Trophoblast cell (in vitro differentiated cells and primary cell): ENCODE results near the gene C16orf74.

Experiments
- DNase-seq, 2 donors: peaks; one replicate each; pipeline ENCODE4 v3.0.0-alpha.2; 2016
- H2AFZ ChIP-seq: 2 replicates; pipeline ENCODE4 v1.6.1; 2013; ENCODE audit warnings: low read length, moderate library complexity, mild to moderate bottlenecking; ENCODE audit not compliant: insufficient read depth, poor library complexity
- H2AK5ac ChIP-seq: 2 replicates; pipeline ENCODE4 v1.6.1; 2013; ENCODE audit warnings: mild to moderate bottlenecking, low read length
- H2BK120ac ChIP-seq: 2 replicates; pipeline ENCODE4 v1.6.1; 2013; ENCODE audit warnings: low read length, mild to moderate bottlenecking, moderate library complexity; ENCODE audit not compliant: insufficient read depth, poor library complexity
- H2BK12ac ChIP-seq: 2 replicates; pipeline ENCODE4 v1.6.1; 2013; ENCODE audit warnings: mild to moderate bottlenecking, low read length, moderate library complexity
- H2BK5ac ChIP-seq: 2 replicates; pipeline ENCODE4 v1.6.1; 2013; ENCODE audit warnings: low read length, low read depth, moderate library complexity, mild to moderate bottlenecking; ENCODE audit not compliant: poor library complexity
- H3K14ac ChIP-seq: 2 replicates; pipeline ENCODE4 v1.6.1; 2013; ENCODE audit warnings: mild to moderate bottlenecking, low read length
- H3K18ac ChIP-seq: 2 replicates; pipeline ENCODE4 v1.6.1; 2013; ENCODE audit warnings: mild to moderate bottlenecking, low read length
- H3K23ac ChIP-seq: 2 replicates; pipeline ENCODE4 v1.6.1; 2013; ENCODE audit warnings: low read length
- H3K27ac ChIP-seq: 2 replicates; pipeline ENCODE4 v1.5.1; 2013; ENCODE audit warnings: low read depth, mild to moderate bottlenecking, inconsistent platforms, low read length, moderate library complexity
- H3K27me3 ChIP-seq: 2 replicates; pipeline ENCODE4 v1.6.1; 2013; ENCODE audit warnings: inconsistent platforms, mild to moderate bottlenecking, low read length, moderate library complexity; ENCODE audit not compliant: insufficient read depth
- H3K36me3 ChIP-seq, 2 experiments: 1 replicate in 1 of 2; 2 replicates in 1 of 2; pipeline ENCODE4 v1.6.1; 2013; ENCODE audit warnings: low read length in 2 of 2, mild to moderate bottlenecking in 2 of 2, moderate library complexity in 1 of 2; ENCODE audit not compliant: insufficient read depth in 2 of 2, control insufficient read depth in 1 of 2
- H3K4ac ChIP-seq: 2 replicates; pipeline ENCODE4 v1.6.1; 2013; ENCODE audit warnings: low read depth, mild to moderate bottlenecking, low read length, moderate library complexity
- H3K4me1 ChIP-seq, 2 experiments: 1 replicate in 1 of 2; 2 replicates in 1 of 2; pipeline ENCODE4 v1.6.1; 2013; ENCODE audit warnings: low read length in 2 of 2, mild to moderate bottlenecking in 2 of 2, moderate library complexity in 1 of 2; ENCODE audit not compliant: insufficient read depth in 2 of 2, control insufficient read depth in 1 of 2
- H3K4me2 ChIP-seq: 2 replicates; pipeline ENCODE4 v1.6.1; 2013; ENCODE audit warnings: inconsistent platforms, mild to moderate bottlenecking, low read length, moderate library complexity
- H3K4me3 ChIP-seq: 2 replicates; pipeline ENCODE4 v1.5.1; 2013; ENCODE audit warnings: mild to moderate bottlenecking, low read depth, low read length, inconsistent platforms
- H3K79me1 ChIP-seq: one replicate; pipeline ENCODE4 v1.6.1; 2013; ENCODE audit warnings: low read length
- H3K79me2 ChIP-seq: 2 replicates; pipeline ENCODE4 v1.6.1; 2013; ENCODE audit warnings: low read length, mild to moderate bottlenecking; ENCODE audit not compliant: control insufficient read depth, insufficient read depth, poor library complexity
- H3K9ac ChIP-seq: 2 replicates; pipeline ENCODE4 v1.6.1; 2013; ENCODE audit warnings: mild to moderate bottlenecking, low read length
- H3K9me3 ChIP-seq: 2 replicates; pipeline ENCODE4 v1.6.1; 2013; ENCODE audit warnings: low read depth, mild to moderate bottlenecking, control low read depth, inconsistent platforms, low read length; ENCODE audit not compliant: insufficient read depth
- H4K12ac ChIP-seq: 2 replicates; pipeline ENCODE4 v1.6.1; 2013; ENCODE audit warnings: low read depth, mild to moderate bottlenecking, low read length, moderate library complexity
- H4K8ac ChIP-seq: 2 replicates; pipeline ENCODE4 v1.6.1; 2013; ENCODE audit warnings: low read depth, mild to moderate bottlenecking, low read length, moderate library complexity
- H4K91ac ChIP-seq: one replicate; pipeline ENCODE4 v1.6.1; 2013; ENCODE audit warnings: low read depth, mild to moderate bottlenecking, low read length, moderate library complexity
- WGBS: extraction: QIAGEN DNeasy Blood & Tissue Kit; methylation state at CpG from one replicate; pipeline ENCODE4 v1.1.7; 2013; ENCODE audit warnings: missing lambda C conversion rate; ENCODE audit not compliant: insufficient read length, insufficient coverage; ENCODE audit errors: extremely low coverage; 5-methylcytosine and 5-hydroxymethylcytosine counted together

The C16orf74 gene

DNA sequence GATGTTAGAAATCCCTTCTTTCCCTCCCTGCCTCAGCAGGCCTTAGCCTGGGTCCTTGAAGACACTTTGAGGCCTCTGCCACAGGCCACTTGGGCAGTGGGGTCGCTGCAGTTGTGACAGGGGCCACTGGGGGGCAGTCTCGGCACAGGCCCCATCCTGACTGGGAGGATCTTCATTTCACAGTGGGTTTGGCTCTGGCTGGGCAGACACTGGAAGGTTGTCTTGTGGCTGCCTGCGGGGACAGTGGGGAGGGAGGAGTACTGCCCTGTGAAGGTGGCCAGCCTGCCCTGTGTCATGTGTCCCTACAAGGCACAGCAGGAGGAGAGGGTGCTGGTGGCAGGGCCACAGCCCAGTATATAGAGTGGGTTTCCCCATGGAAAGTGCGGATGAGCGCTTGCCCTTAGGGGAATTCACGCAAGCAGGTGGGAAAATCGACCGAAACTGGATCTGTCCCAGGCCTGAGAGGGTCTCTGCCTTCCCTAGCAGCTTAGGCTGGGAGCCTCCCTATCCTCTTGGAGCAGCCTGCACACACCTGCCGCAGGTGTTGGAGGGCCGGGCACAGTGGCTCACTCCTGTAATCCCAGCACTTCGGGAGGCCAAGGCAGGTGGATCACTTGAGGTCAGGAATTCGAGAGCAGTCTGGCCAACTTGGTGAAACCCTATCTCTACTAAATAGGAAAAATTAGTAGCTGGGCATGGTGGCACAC lies 90.9 kb downstream of the C16orf74 start:
- no peak overlapping the region for H3K4me3 ChIP-seq
- H3K79me2 ChIP-seq = no peaks in the 10 kb centered on the region
- H3K4me2 ChIP-seq = no peak overlapping the region
- no peaks in the 10 kb centered on the region for H3K4me1 ChIP-seq
- no peaks in the 10 kb centered on the region for H3K27me3 ChIP-seq
- H3K36me3 ChIP-seq = peaks cover 90 to 91% of the 10 kb centered on the region in 2 experiments
- no peak overlapping the region for H3K4ac ChIP-seq
- H3K23ac ChIP-seq = no peak overlapping the region
- H2AK5ac ChIP-seq = no peak overlapping the region
- H3K9me3 ChIP-seq = no peaks in the 10 kb centered on the region
- H3K9ac ChIP-seq = no peak overlapping the region
- H3K27ac ChIP-seq = no peak overlapping the region
- DNase-seq = peak in 1 of 2 donors; percentile 60
- H2AFZ ChIP-seq = no peak overlapping the region
- no peak overlapping the region for H4K8ac ChIP-seq
- H2BK5ac ChIP-seq = no peak overlapping the region
- H2BK120ac ChIP-seq = no peak overlapping the region
- no peak overlapping the region for H4K91ac ChIP-seq
- no peaks in the 10 kb centered on the region for H3K79me1 ChIP-seq
- WGBS = no CpG with 5 or more reads among the region's 12 CpGs
- H3K14ac ChIP-seq = no peak overlapping the region
- H2BK12ac ChIP-seq = no peak overlapping the region
- no peak overlapping the region for H4K12ac ChIP-seq
- H3K18ac ChIP-seq = no peak overlapping the region

GRCh38 chr16:85659336-85659735 lies 91.6 kb downstream of the C16orf74 start:
- Histone ChIP-seq H3K79me1 (no peaks in the 10 kb centered on the region), H4K91ac (no peak overlapping the region), H3K18ac (no peak overlapping the region), H3K4me2 (no peak overlapping the region), H3K9me3 (no peaks in the 10 kb centered on the region), H2BK120ac (no peak overlapping the region), H3K4me3 (no peak overlapping the region), H2BK12ac (no peak overlapping the region), H3K27ac (no peak overlapping the region), H3K4me1 (no peaks in the 10 kb centered on the region), H2BK5ac (no peak overlapping the region), H4K8ac (no peak overlapping the region), H4K12ac (no peak overlapping the region), H3K14ac (no peak overlapping the region), H3K79me2 (no peaks in the 10 kb centered on the region), H2AFZ (no peak overlapping the region), H3K27me3 (no peaks in the 10 kb centered on the region), H3K9ac (no peak overlapping the region), H2AK5ac (no peak overlapping the region), H3K23ac (no peak overlapping the region), H3K4ac (no peak overlapping the region), H3K36me3 (peaks cover 89 to 91% of the 10 kb centered on the region in 2 experiments)
- no peak for DNase-seq
- no CpG with 5 or more reads among the region's 8 CpGs for WGBS

GRCh38 chr16:85658504-85659326 lies 92.2 kb downstream of the C16orf74 start:
- H3K4me1 ChIP-seq = no peaks in the 10 kb centered on the region
- no peak overlapping the region for H2AK5ac ChIP-seq
- WGBS = no CpG with 5 or more reads among the region's 18 CpGs

GRCh38 chr16:85657996-85658395 lies 92.9 kb downstream of the C16orf74 start:
- WGBS = no CpG with 5 or more reads among the region's 3 CpGs
- H3K79me2 ChIP-seq = no peaks in the 10 kb centered on the region
- no peak overlapping the region for H3K23ac ChIP-seq
- H2AK5ac ChIP-seq = no peak overlapping the region
- no peaks in the 10 kb centered on the region for H3K9me3 ChIP-seq
- peaks cover 86 to 90% of the 10 kb centered on the region in 2 experiments for H3K36me3 ChIP-seq
- H3K79me1 ChIP-seq = no peaks in the 10 kb centered on the region
- no peak overlapping the region for H3K14ac ChIP-seq
- DNase-seq = no peak
- H3K4me3 ChIP-seq = no peak overlapping the region
- no peak overlapping the region for H3K4me2 ChIP-seq
- no peak overlapping the region for H3K18ac ChIP-seq
- H3K9ac ChIP-seq = no peak overlapping the region
- no peaks in the 10 kb centered on the region for H3K4me1 ChIP-seq
- no peak overlapping the region for H4K12ac ChIP-seq
- H2AFZ ChIP-seq = no peak overlapping the region
- H2BK12ac ChIP-seq = no peak overlapping the region
- no peak overlapping the region for H2BK5ac ChIP-seq
- H2BK120ac ChIP-seq = no peak overlapping the region
- no peaks in the 10 kb centered on the region for H3K27me3 ChIP-seq
- no peak overlapping the region for H4K91ac ChIP-seq
- H4K8ac ChIP-seq = no peak overlapping the region
- no peak overlapping the region for H3K27ac ChIP-seq
- no peak overlapping the region for H3K4ac ChIP-seq

More at GRCh38 chr16:85658504-85659326, 92.2 kb downstream of the C16orf74 start:
- no peaks in the 10 kb centered on the region for H3K79me1 ChIP-seq
- no peak overlapping the region for H2BK12ac ChIP-seq
- H2AFZ ChIP-seq = no peak overlapping the region
- H3K4me2 ChIP-seq = no peak overlapping the region
- peaks cover 89 to 91% of the 10 kb centered on the region in 2 experiments for H3K36me3 ChIP-seq
- H3K18ac ChIP-seq = no peak overlapping the region
- H3K4ac ChIP-seq = no peak overlapping the region
- H3K23ac ChIP-seq = no peak overlapping the region
- no peak overlapping the region for H3K14ac ChIP-seq
- H3K4me3 ChIP-seq = no peak overlapping the region
- no peak overlapping the region for H2BK120ac ChIP-seq
- no peak for DNase-seq
- no peak overlapping the region for H3K27ac ChIP-seq
- no peaks in the 10 kb centered on the region for H3K79me2 ChIP-seq
- no peak overlapping the region for H2BK5ac ChIP-seq
- no peaks in the 10 kb centered on the region for H3K27me3 ChIP-seq
- H3K9me3 ChIP-seq = no peaks in the 10 kb centered on the region
- no peak overlapping the region for H4K12ac ChIP-seq
- H4K91ac ChIP-seq = no peak overlapping the region
- no peak overlapping the region for H4K8ac ChIP-seq
- no peak overlapping the region for H3K9ac ChIP-seq
